Measurements from ENCODE around the gene GOLGA6L2. TPM values are rescaled to one million over a fixed set of nuclear protein-coding genes. Genes with fewer than 3 reads are reported as not detected.
"Not testable (repeated sequence)": the region's sequence is repeated elsewhere in the genome, so short reads cannot be mapped to it uniquely, and the experiment has no call there.

GOLGA6L2 gene
- total RNA-seq, 2 donors from 2014 or later, result not detected

DNA sequence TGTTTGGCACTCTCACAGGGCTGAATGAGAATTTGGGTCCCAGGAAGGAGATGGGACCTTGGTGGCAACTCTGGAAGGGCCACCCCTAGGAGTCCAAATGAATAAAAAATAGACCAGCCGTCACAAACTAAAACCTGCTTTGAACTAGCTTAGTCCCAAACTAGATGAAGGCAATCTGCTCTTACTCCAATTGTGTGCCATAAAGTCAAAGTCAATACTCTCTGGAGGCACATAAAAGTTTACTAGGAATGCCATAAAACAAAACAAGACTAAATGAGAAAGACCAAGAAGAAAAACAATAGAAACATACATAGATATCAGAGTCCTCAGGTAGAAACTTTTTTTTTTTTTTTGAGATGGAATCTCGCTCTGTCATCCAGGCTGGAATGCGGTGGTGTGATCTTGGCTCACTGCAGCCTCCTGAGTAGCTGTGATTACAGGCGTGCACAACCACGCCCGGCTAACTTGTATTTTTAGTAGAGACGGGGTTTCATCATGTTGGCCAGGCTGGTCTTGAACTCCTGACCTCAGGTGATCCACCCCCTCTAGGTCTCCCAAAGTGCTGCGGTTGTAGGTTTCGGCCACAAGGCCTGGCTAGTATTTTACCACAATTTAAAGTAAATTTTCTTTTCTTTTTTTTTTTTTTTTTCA, 8.1 kb downstream of the GOLGA6L2 start:
- TF ChIP-seq, protein P1, sequence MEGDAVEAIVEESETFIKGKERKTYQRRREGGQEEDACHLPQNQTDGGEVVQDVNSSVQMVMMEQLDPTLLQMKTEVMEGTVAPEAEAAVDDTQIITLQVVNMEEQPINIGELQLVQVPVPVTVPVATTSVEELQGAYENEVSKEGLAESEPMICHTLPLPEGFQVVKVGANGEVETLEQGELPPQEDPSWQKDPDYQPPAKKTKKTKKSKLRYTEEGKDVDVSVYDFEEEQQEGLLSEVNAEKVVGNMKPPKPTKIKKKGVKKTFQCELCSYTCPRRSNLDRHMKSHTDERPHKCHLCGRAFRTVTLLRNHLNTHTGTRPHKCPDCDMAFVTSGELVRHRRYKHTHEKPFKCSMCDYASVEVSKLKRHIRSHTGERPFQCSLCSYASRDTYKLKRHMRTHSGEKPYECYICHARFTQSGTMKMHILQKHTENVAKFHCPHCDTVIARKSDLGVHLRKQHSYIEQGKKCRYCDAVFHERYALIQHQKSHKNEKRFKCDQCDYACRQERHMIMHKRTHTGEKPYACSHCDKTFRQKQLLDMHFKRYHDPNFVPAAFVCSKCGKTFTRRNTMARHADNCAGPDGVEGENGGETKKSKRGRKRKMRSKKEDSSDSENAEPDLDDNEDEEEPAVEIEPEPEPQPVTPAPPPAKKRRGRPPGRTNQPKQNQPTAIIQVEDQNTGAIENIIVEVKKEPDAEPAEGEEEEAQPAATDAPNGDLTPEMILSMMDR (IDR thresholded peaks at IDR 0.05), result no peak
- H3K4me1 ChIP-seq, result no peaks in the 10 kb centered on the region

DNA sequence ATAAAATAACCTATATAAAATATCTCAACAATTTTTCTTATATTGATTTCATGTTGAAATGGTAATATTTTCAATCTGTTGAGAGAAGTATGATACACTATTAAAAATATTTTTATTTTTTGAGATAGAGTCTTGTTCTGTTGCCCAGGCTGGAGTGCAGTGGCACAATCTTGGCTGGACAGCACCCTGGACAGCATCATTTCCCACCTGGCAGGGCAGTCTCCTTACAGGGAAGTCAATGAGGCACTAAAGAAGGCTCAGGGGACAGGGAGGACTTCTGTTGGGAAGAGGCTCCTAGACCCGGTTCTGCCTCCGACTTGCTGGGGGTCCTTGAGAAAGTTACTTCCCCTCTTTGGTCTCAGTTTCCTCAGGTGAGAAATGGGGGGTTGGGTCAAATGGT, 9.4 kb downstream of the GOLGA6L2 start:
- TF ChIP-seq, protein P1 (IDR thresholded peaks at IDR 0.05), result no peak
- Histone ChIP-seq H3K36me3 (no peaks in the 10 kb centered on the region), H3K4me3 (no peak overlapping the region), H3K27me3 (no peaks in the 10 kb centered on the region), H3K27ac (no peak overlapping the region), H3K9me3 (no peaks in the 10 kb centered on the region), H3K4me1 (no peaks in the 10 kb centered on the region)
- DNase-seq (ENCODE audit: low spot score), result no peak

More for the DNA sequence above, 8.1 kb downstream of the GOLGA6L2 start:
- DNase-seq (ENCODE audit: low spot score), result no peak
- H3K36me3 ChIP-seq, result no peaks in the 10 kb centered on the region
- no peak overlapping the region for H3K27ac ChIP-seq
- no peaks in the 10 kb centered on the region for H3K27me3 ChIP-seq
- H3K9me3 ChIP-seq, result no peaks in the 10 kb centered on the region
- no peak overlapping the region for H3K4me3 ChIP-seq

DNA sequence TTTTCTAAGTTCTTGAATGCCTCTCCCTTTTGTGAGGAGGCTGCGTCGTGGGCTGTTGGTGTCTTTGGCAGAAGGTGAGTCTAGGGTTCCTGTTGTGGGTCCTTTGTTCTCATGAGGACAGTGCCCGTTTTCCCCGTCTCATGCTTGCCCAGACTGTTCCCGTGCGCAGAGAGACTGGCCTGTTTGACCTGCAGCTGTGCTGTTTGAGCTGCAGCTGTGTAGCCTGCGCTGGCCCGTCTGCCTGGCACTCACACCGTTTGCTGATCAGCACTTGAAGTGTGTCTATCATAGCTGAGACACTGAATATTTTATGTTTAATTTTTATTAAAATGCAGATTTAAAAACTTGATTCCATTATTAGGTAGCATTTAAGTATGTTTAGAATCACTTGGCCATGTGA, 9.9 kb downstream of the GOLGA6L2 start:
- Histone ChIP-seq H3K4me1 (no peaks in the 10 kb centered on the region), H3K27ac (no peak overlapping the region), H3K9me3 (no peaks in the 10 kb centered on the region), H3K36me3 (no peaks in the 10 kb centered on the region), H3K4me3 (no peak overlapping the region), H3K27me3 (no peaks in the 10 kb centered on the region)
- peak; percentile 23 for DNase-seq (ENCODE audit: low spot score)
- TF ChIP-seq, protein P1 (IDR thresholded peaks at IDR 0.05), result no peak

DNA sequence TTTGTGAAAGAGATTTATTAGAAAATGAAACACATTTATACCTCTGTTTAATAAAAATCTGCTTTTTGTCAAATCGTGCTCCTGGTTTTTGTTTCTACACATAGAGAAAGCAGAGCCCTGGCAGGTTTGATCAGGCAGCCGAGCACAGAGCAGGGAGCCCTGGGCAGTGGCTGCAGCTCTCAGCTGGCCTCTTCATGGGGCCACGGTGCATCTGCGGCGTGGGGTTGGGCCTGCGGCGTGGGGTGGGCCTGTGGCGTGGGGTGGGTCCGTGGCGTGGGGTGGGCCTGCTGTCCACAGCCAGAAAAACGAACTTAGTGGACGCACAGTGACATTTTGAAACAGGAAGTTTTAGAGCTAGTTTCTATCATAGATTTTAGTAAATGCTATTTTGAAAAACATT, 10.6 kb downstream of the GOLGA6L2 start:
- H3K9me3 ChIP-seq, result no peaks in the 10 kb centered on the region
- TF ChIP-seq, protein P1 (IDR thresholded peaks at IDR 0.05), result no peak
- H3K4me3 ChIP-seq, result no peak overlapping the region
- no peaks in the 10 kb centered on the region for H3K4me1 ChIP-seq
- no peaks in the 10 kb centered on the region for H3K36me3 ChIP-seq
- H3K27ac ChIP-seq, result no peak overlapping the region
- peak; percentile 55 for DNase-seq (ENCODE audit: low spot score)
- no peaks in the 10 kb centered on the region for H3K27me3 ChIP-seq

DNA sequence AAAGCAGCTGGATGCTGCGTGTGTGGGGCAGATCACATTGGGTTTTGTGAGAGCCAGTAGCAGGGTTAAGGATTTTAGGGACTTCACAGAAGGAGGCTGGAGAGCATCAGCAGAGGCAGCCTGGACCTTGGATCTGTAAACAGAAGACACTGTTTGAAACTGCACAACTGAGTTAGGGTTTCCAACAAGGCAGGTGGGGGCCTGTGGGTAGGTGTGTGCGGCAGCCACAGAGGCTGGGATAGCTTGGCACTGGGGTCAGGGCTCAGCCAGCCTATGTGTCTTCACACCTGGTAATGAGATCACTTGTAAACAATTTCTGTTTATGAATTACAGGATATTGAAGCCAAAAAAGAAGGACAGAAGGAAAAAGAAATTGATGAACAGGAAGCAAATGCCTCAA, 12.3 kb downstream of the GOLGA6L2 start:
- H3K27ac ChIP-seq, H3K36me3 ChIP-seq, H3K27me3 ChIP-seq, H3K4me3 ChIP-seq, H3K9me3 ChIP-seq, H3K4me1 ChIP-seq: not testable (repeated sequence)
- peak; percentile 18 for DNase-seq (ENCODE audit: low spot score)

DNA sequence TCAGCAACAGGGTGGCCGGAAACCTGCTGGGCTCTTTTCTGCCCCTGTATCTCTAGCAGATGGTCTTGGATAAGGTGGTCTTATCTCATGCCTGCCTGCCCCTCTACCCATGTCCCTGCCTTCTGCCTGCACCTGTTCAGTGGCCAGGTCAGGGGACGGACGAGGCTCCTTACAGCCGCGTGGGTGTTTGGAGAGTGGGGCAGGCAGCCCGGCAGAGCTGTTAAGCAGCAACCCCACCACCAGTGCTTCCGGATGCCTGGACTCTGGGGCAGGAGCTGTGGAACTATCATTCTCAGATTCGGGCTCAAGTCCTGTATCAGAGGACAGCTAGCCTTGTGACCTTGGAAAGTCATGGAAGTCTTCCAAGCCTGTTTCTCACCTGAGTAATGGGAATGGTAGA, 21.7 kb downstream of the GOLGA6L2 start:
- not testable (repeated sequence) for DNase-seq (ENCODE audit: low spot score); H3K27me3 ChIP-seq; H3K4me3 ChIP-seq; H3K36me3 ChIP-seq; H3K27ac ChIP-seq; H3K9me3 ChIP-seq
- peaks cover 0 to 16% of the 10 kb centered on the region in 2 donors for H3K4me1 ChIP-seq

Data from right atrium auricular region (tissue), 2 donors.